Hematopoietic multipotent progenitor cell treated with erythropoietin and hydrocortisone succinate and interleukin-3 and kit ligand, for 6 days (in vitro differentiated cells): ENCODE results near the gene FOXK1.
"Not testable (repeated sequence)": the region's sequence is repeated elsewhere in the genome, so short reads cannot be mapped to it uniquely, and the experiment has no call there.

Experiments used
- DNase-seq: peaks from one replicate; pipeline ENCODE4 v3.0.0-alpha.2; 2015

FOXK1 gene

GRCh38 chr7:4789194-4790077 is 107.3 kb downstream of the FOXK1 start:
- no peak for DNase-seq

- DNase-seq: no peak
Observed at GRCh38 chr7:4790078-4790465, 108.0 kb downstream of the FOXK1 start.

- DNase-seq: no peak
Observed at GRCh38 chr7:4790516-4790991, 108.5 kb downstream of the FOXK1 start.

- no peak for DNase-seq
Observed at GRCh38 chr7:4791101-4791737, 109.1 kb downstream of the FOXK1 start.

GRCh38 chr7:4791738-4792536 is 109.8 kb downstream of the FOXK1 start:
- peak; percentile 95 for DNase-seq

- peak; percentile 39 for DNase-seq
Observed at GRCh38 chr7:4792537-4793126, 110.5 kb downstream of the FOXK1 start.

DNA sequence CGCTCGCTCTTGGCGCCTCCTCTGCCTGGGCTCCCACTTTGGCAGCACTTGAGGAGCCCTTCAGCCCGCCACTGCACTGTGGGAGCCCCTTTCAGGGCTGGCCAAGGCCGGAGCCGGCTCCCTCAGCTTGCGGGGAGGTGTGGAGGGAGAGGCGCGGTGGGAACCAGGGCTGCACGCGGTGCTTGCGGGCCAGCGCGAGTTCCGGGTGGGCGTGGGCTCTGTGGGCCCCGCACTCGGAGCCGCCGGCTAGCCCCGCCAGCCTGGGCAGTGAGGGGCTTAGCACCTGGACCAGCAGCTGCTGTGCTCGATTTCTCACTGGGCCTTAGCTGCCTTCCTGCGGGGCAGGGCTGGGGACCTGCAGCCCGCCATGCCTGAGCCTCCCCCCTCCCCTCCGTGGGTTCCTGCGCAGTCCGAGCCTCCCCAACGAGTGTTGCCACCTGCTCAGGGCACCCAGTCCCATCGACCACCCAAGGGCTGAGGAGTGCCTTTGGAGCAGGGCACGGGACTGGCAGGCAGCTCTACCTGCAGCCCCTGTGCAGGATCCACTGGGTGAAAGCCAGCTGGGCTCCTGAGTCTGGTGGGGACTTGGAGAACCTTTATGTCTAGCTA is 111.4 kb downstream of the FOXK1 start:
- DNase-seq: not testable (repeated sequence)

DNA sequence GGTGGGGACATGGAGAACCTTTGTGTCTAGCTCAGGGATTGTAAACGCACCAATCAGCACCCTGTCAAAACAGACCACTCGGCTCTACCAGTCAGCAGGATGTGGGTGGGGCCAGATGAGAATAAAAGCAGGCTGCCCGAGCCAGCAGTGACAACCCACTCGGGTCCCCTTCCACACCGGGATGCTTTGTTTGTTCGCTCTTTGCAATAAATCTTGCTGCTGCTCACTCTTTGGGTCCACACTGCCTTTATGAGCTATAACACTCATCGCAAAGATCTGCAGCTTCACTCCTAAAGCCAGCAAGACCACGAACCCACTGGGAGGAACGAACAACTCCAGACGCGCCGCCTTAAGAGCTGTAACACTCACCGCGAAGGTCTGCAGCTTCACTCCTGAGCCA is 112.1 kb downstream of the FOXK1 start:
- DNase-seq: not testable (repeated sequence)

GRCh38 chr7:4794591-4795350 is 112.7 kb downstream of the FOXK1 start:
- no peak for DNase-seq

DNA sequence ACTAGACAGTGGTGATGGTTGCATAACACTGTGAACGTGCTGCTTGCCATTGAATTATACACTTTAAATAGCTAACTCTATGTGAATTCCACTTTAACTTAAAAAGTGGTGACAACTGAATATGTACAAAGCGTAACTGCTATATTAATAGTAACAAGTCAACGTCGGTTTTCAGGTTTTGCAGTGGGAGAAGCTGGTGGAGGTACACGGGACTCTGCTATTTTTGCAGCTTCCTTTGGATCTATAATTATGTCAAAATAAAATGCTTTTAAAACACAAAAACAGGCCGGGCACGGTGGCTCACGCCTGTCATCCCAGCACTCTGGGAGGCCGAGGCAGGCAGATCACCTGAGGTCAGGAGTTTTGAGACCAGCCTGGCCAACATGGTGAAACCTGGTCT is 114.4 kb downstream of the FOXK1 start:
- no peak for DNase-seq

- DNase-seq: peak; percentile 63
Observed at GRCh38 chr7:4797858-4798705, 116.0 kb downstream of the FOXK1 start.

DNA sequence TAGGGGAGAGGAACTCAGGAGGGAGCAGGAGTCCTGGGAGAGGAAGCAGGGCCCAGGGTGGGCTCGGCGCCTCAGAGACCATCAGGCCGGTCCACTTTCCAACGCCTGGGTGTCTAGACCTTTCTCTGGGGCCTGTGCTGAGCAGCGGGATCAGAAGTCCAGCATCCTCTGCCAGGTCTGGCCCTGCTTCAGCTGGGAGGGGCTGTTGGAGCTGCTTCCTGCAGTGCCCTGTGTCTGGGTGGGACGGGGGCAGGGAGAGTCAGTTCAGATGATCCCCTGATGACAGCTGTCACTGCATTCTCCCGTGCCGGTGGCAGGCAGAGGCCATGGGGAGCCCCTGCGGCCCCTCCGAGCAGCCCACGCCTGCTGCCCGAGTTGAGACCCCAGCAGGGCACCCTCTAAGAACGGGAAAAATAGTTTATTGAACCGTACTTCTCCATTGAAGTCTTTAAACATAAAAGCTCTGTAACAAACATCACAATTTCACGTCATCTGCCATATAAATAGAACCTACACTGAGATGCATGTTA is 116.7 kb downstream of the FOXK1 start:
- DNase-seq: no peak

- no peak for DNase-seq
Observed at GRCh38 chr7:4799508-4800268, 117.6 kb downstream of the FOXK1 start.

- DNase-seq: no peak
Observed at GRCh38 chr7:4800487-4800886, 118.4 kb downstream of the FOXK1 start.

GRCh38 chr7:4800926-4801838 is 119.1 kb downstream of the FOXK1 start:
- no peak for DNase-seq

- no peak for DNase-seq
Observed at GRCh38 chr7:4801839-4802231, 119.7 kb downstream of the FOXK1 start.

DNA sequence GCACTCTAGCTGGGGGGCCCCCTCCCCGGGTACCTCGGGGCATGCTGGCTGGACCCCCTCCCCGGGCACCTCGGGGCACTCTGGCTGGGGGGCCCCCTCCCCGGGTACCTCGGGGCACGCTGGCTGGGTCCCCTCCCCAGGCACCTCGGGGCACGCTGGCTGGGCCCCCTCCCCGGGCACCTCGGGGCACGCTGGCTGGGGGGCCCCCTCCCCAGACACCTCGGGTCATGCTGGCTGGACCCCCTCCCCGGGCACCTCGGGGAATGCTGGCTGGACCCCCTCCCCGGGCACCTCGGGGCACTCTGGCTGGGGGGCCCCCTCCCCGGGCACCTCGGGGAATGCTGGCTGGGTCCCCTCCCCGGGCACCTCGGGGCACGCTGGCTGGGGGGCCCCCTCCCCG is 120.5 kb downstream of the FOXK1 start:
- DNase-seq: not testable (repeated sequence)

GRCh38 chr7:4803397-4804241 is 121.5 kb downstream of the FOXK1 start:
- no peak for DNase-seq
